Activated CD4-positive, CD25-positive, alpha-beta regulatory T cell treated with anti-CD3 and anti-CD28 coated beads, Interleukin-2, amount 50 U/mL, for 16 hours (primary cell): ENCODE results near the gene IL1RAPL1.

ENCODE experiments used
- DNase-seq: peaks from one replicate; pipeline ENCODE4 v3.0.0-alpha.2; 2020; ENCODE audit warnings: low read depth, low spot score

The IL1RAPL1 gene

GRCh38 chrX:29880977-29881376 lies 1293.7 kb downstream of the IL1RAPL1 start:
- DNase-seq = no peak

GRCh38 chrX:29890004-29890403 lies 1302.8 kb downstream of the IL1RAPL1 start:
- no peak for DNase-seq

DNA sequence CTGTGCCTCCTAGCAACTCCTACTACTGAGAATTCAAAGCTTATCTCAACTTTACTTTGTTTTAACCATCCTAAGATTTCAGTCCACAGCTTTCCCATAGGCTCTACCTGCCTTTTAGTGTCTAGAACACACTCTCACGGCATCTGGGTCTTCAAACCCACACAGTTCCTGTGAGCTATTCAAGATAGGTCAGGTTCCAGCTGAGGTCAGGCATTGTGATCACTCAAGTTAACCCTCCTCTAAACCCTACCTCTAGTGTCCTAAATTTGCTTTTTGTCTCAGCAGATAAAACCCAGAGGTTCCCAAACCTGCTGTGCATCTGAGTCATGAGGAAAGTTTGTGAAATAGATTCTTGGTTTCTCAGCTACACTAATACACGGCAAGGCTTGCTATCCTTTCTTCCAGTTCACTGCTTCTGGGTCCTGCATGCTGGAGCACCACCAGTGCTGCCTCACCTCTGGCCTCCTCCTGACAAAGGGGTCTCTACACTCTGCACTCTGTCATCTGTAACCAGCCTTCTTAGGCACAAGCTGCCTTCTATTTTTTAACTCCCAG lies 1303.5 kb downstream of the IL1RAPL1 start:
- no peak for DNase-seq

DNA sequence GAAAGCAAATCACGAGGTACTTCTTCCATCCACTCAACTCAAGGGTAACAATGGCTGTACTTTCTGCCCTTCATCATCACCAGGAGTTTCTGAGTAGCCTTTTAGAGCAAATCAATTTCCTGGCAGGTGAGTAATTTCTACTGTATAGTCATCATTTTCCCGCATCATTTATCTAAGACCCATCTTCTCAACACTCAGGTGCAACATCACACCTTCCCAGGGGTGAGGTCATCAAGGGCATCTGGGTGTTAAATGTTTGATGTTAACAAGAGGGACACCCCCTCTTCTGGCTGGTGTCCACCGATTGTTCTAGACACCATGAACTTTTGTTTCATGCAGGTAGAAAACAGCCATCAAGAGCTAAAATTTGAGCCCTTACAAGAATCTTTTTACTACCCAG lies 1314.8 kb downstream of the IL1RAPL1 start:
- DNase-seq = no peak

DNA sequence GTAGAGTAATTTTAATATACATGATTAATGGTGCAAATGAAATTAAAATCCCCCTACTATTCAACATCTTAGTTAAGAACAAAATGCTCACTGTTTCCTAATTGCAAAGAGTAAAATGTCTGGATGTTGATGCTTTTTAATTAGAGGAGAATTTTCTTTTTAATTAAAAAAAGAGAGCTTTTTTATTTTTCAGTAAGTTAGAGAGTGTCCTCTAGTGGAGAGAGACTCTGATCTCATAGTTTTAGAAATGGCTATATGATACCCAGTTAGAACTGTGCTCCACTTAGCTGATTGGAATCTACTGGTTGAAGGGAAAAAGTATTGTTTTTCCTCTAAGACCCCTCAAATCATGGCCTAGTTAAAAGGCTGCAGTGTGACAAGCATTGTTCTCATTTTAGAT lies 1316.1 kb downstream of the IL1RAPL1 start:
- DNase-seq = no peak

DNA sequence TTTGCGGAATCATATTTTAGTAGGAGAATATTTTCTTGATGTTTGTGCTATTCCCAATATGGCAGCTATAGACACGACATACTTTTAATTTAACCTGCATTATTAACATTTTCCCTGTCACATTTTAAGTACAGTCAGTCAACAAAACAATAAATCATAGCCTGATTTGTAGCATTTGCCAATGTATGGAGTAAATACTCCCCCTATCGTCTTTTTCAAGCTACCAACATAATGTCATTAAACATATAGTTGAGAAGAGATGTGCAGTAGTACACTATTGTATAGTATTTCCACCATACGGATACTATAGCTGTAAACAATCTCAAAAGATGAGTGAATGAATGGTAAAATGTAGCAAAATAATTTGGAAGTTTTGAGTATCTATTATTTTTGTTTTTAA lies 1324.4 kb downstream of the IL1RAPL1 start:
- no peak for DNase-seq

DNA sequence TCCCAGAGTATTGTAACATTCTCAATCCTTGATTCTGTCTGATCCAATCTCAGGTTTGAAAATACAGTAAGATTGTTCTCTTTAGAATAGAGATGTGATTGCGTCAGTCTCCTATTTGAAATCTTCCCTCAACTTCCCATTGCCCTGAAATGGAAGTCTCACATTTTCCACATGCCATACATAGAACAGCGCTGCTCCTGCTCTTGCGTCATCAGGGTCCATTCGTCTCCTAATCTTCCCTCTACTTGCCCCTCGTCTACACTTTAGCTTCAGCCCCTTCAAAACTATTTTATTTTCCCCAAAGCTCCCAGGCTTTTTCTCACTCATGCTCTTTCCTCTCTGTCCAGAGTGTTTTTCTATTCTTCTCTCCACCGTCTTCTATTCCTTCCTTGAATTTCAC lies 1326.4 kb downstream of the IL1RAPL1 start:
- DNase-seq = no peak

DNA sequence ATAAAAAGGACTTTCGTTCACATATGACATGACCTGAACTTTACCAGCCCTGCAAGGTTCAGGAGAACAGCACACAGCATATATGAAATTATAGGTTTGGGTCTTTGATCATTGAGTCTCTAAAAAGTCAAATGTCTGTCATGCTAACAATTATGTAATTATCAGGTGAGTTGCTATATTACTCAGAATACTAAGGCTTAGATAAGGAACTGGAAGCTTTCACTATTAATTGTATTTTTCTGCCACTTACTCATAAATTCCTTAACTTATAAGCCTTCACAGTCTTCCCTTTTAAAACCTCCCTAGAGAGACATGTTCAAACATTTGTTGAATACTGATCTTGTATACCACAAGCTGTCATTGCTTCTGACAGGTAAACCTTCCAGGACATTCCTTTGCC lies 1335.4 kb downstream of the IL1RAPL1 start:
- DNase-seq = no peak

DNA sequence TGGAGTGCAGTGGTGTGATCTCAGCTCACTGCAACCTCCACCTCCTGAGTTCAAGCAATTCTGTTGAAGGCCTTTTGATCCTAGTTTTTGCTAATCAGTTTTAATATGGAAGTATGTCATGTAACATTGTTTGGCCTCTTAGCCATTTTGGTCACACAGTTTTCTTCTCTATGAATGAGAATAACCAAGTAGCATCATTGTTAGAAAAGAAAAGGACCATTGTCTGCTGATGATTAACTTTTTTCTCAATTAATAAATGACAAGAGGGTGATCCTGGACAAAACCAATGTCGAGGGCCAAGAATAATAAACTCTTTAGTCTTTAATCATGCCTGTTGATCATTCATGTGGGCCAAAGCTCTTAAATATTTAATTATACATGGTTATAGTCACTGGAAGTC lies 1338.8 kb downstream of the IL1RAPL1 start:
- DNase-seq = no peak

GRCh38 chrX:29926659-29927058 lies 1339.4 kb downstream of the IL1RAPL1 start:
- no peak for DNase-seq

DNA sequence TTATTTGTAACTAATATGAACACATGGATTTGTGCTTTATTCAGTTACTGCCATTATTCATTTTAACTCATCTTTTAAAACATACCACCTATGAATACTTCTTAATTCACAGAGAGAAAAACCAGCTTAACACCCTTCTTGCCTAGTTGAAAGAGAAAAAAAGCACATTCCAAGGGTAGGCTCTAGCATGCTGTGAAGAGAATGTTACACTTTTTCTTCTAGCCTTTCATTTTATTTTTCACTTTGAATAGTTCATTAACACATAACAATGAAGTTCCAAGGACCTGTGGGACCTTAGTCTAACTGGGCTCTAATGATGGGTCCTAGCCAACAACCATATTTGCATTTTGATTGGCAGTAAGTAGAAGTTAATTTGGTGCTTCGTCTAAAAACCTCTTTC lies 1348.2 kb downstream of the IL1RAPL1 start:
- no peak for DNase-seq

- DNase-seq = no peak
Measured at GRCh38 chrX:29940750-29941149, 1353.5 kb downstream of the IL1RAPL1 start.

DNA sequence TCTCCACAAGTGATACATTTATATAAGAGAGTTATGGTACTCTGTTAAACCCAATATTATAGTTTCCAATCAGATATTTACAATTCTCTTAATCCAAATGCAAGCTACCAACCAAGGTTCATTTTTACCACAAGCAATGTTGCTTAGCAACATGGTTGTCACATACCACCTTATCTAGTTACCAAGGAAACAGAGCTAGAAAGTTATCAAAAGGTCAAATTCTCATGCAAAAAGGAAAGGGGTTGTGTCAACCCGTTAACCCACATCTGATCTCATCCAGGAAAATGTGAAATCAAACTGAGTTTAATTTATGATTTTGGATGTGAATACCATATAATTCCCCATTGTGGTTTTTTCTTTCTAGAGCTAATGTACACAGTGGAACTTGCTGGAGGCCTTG lies 1354.0 kb downstream of the IL1RAPL1 start:
- DNase-seq = no peak

DNA sequence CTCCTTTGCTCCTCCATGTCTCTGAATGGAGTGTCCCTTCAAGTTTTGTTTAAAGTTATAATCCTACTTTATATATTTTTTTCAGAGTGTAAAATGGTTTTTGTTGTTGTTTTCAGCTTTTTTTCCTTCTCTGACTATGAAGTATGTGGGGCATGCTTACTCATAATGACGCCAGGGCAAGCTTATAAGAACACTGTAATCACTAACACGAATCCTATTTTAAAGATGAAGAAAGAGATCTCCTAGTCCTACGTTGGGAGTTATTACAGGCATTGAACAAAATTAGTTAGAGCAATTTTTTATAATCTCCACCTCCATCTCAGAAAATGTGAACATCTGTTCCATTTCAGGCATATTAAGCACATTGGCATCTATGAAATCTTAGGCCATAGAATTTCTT lies 1360.0 kb downstream of the IL1RAPL1 start:
- DNase-seq = no peak

- no peak for DNase-seq
Measured at GRCh38 chrX:29948653-29949052, 1361.4 kb downstream of the IL1RAPL1 start.

DNA sequence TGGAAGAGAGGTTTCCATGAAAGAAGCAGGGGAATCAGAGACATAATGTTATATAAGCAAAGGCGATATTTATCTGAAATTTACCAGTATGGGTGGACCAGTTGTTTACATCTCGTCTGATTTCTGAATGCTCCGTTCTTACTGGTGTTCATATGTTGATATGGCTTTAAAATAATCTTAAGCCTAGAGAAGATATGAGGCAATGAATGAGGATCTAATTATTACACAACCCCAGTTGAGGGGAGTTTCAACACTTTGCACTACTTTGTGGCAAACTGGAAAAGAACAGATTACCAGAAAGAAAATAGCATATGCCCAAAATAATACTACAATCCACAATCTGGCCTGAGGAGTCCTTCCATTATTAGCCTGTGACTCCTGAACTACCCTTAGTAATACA lies 1364.8 kb downstream of the IL1RAPL1 start:
- no peak for DNase-seq

DNA sequence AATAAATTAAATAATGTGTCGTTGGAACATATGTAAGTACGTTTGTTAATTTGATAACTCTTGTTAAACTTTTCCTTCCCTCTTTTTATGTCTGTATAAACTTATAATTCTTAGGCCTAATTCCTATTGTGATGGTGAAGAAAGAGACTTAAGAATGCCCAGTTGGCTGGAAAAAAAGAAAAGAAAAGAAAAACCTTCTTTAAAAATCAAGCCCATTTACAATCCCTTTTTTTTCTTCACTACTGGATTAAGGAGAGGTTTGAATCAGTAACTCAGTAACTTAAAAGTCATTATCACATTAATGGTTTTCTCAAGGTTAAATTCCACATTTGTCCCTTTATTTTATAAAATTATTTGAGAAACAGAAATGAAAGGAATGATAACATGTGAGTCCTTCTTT lies 1374.8 kb downstream of the IL1RAPL1 start:
- no peak for DNase-seq

GRCh38 chrX:29965634-29966033 lies 1378.4 kb downstream of the IL1RAPL1 start:
- no peak for DNase-seq

DNA sequence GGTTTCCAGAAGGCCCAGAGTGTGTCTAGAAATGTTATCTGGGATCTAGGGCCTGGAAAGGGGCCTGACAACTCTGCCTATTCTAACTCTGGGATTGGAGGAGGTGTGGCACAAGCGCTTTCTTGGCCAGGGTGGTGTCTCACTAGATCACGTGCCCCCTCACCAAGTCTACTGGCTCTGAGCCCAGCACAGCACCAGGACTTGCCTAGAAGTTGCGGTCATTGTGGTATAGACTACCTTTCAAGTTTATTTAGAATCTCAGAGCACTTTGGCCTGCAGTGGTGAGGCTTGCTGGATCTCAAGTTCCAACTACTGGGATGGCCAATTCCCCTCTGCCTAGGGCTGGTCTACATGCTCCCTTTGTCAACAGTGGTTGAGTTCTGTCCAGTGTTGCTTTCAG lies 1404.8 kb downstream of the IL1RAPL1 start:
- no peak for DNase-seq

GRCh38 chrX:30005813-30006212 lies 1418.6 kb downstream of the IL1RAPL1 start:
- no peak for DNase-seq
